ENCODE results near the gene OLFML2A. TPM values are rescaled to one million over a fixed set of nuclear protein-coding genes. Genes with fewer than 3 reads are reported as not detected.

Gene OLFML2A
- total RNA-seq, 1 experiment from 2014 or later, result 6.7 TPM

GRCh38 chr9:124855944-124856765, 79.2 kb downstream of the OLFML2A start (continued):
- TF ChIP-seq ARID4B (CRISPR knock-in tag; IDR thresholded peaks at IDR 0.05; ENCODE audit: borderline replicate concordance) (no peak), ATF1 (CRISPR knock-in tag; IDR thresholded peaks at IDR 0.05) (peak; percentile 38; the same call in 1 of the 2 replicates), CBFB (CRISPR knock-in tag; IDR thresholded peaks at IDR 0.05; ENCODE audit: low read depth) (no peak), SMAD4 (CRISPR knock-in tag; IDR thresholded peaks at IDR 0.05) (no peak), NFE2L1 (CRISPR knock-in tag; IDR thresholded peaks at IDR 0.05) (no peak), JAZF1 (CRISPR knock-in tag; IDR thresholded peaks at IDR 0.05) (no peak), ESRRA (CRISPR knock-in tag; IDR thresholded peaks at IDR 0.05; ENCODE audit: borderline replicate concordance) (peak; percentile 73; the same call in 1 of the 2 replicates), ZNF219 (CRISPR knock-in tag; IDR thresholded peaks at IDR 0.05; ENCODE audit: borderline replicate concordance) (no peak), ERG (CRISPR knock-in tag; IDR thresholded peaks at IDR 0.05) (peak; percentile 75; the same call in 1 of the 2 replicates), FOXK1 (CRISPR knock-in tag; IDR thresholded peaks at IDR 0.05) (no peak), FOXJ3 (CRISPR knock-in tag; IDR thresholded peaks at IDR 0.05; ENCODE audit: borderline replicate concordance) (no peak), ETV6 (CRISPR knock-in tag; IDR thresholded peaks at IDR 0.05) (no peak), IRF1 (CRISPR knock-in tag; IDR thresholded peaks at IDR 0.05) (no peak), ELF4 (CRISPR knock-in tag; IDR thresholded peaks at IDR 0.05; ENCODE audit: low read depth) (no peak), MAX (CRISPR knock-in tag; IDR thresholded peaks at IDR 0.05) (peak; percentile 65), ZNF423 (CRISPR knock-in tag; IDR thresholded peaks at IDR 0.05) (no peak), MXD4 (CRISPR knock-in tag; IDR thresholded peaks at IDR 0.05; ENCODE audit: borderline replicate concordance) (no peak), SMAD3 (CRISPR knock-in tag; IDR thresholded peaks at IDR 0.05; ENCODE audit: borderline replicate concordance) (0 out of 2 replicates have a peak, but pooled peaks have one; percentile 35), GABPB1 (CRISPR knock-in tag; IDR thresholded peaks at IDR 0.05) (no peak), USF2 (CRISPR knock-in tag; IDR thresholded peaks at IDR 0.05) (no peak), HMGA2 (CRISPR knock-in tag; IDR thresholded peaks at IDR 0.05) (no peak)
- TF ChIP-seq, protein P1, sequence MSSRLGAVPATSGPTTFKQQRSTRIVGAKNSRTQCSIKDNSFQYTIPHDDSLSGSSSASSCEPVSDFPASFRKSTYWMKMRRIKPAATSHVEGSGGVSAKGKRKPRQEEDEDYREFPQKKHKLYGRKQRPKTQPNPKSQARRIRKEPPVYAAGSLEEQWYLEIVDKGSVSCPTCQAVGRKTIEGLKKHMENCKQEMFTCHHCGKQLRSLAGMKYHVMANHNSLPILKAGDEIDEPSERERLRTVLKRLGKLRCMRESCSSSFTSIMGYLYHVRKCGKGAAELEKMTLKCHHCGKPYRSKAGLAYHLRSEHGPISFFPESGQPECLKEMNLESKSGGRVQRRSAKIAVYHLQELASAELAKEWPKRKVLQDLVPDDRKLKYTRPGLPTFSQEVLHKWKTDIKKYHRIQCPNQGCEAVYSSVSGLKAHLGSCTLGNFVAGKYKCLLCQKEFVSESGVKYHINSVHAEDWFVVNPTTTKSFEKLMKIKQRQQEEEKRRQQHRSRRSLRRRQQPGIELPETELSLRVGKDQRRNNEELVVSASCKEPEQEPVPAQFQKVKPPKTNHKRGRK (CRISPR knock-in tag; IDR thresholded peaks at IDR 0.05; ENCODE audit: borderline replicate concordance), result no peak
- TF ChIP-seq, protein P2, sequence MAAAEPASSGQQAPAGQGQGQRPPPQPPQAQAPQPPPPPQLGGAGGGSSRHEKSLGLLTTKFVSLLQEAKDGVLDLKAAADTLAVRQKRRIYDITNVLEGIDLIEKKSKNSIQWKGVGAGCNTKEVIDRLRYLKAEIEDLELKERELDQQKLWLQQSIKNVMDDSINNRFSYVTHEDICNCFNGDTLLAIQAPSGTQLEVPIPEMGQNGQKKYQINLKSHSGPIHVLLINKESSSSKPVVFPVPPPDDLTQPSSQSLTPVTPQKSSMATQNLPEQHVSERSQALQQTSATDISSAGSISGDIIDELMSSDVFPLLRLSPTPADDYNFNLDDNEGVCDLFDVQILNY (CRISPR knock-in tag; IDR thresholded peaks at IDR 0.05), result no peak
- TF ChIP-seq, protein P3, sequence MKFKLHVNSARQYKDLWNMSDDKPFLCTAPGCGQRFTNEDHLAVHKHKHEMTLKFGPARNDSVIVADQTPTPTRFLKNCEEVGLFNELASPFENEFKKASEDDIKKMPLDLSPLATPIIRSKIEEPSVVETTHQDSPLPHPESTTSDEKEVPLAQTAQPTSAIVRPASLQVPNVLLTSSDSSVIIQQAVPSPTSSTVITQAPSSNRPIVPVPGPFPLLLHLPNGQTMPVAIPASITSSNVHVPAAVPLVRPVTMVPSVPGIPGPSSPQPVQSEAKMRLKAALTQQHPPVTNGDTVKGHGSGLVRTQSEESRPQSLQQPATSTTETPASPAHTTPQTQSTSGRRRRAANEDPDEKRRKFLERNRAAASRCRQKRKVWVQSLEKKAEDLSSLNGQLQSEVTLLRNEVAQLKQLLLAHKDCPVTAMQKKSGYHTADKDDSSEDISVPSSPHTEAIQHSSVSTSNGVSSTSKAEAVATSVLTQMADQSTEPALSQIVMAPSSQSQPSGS (CRISPR knock-in tag; IDR thresholded peaks at IDR 0.05; ENCODE audit: borderline replicate concordance, low read depth), result no peak

Measured in WTC11 (cell line).